GM12874 (cell line): Measurements from ENCODE around the gene ERVW-1.

ENCODE experiments used
- TF ChIP-seq, protein P1 (sequence below): IDR thresholded peaks from 2 replicates; pipeline ENCODE4 v1.5.1; 2011; ENCODE audit warnings: low read depth, mild to moderate bottlenecking, control low read depth, low read length, moderate library complexity; ENCODE audit not compliant: insufficient read depth

ERVW-1 gene

DNA sequence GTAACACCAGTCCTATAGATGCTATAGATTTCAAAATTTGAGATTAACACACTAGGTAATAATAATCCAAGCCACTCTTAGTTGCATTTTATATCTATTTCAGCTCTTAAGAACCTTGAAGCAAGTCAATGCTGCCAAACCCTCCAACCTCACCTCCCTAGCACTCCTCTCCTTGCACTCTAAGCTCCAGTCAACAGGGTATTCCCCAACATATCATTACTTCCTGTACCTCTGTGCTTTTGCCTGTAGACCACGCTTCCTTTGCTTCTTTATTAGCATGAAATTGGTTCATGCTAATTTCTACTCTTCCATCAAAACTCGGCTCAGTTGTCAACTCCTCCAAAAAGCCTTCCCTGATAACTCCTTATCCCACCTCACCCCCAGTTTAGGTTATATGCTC is 26.0 kb upstream of the ERVW-1 start:
- TF ChIP-seq, protein P1, sequence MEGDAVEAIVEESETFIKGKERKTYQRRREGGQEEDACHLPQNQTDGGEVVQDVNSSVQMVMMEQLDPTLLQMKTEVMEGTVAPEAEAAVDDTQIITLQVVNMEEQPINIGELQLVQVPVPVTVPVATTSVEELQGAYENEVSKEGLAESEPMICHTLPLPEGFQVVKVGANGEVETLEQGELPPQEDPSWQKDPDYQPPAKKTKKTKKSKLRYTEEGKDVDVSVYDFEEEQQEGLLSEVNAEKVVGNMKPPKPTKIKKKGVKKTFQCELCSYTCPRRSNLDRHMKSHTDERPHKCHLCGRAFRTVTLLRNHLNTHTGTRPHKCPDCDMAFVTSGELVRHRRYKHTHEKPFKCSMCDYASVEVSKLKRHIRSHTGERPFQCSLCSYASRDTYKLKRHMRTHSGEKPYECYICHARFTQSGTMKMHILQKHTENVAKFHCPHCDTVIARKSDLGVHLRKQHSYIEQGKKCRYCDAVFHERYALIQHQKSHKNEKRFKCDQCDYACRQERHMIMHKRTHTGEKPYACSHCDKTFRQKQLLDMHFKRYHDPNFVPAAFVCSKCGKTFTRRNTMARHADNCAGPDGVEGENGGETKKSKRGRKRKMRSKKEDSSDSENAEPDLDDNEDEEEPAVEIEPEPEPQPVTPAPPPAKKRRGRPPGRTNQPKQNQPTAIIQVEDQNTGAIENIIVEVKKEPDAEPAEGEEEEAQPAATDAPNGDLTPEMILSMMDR, result no peak

DNA sequence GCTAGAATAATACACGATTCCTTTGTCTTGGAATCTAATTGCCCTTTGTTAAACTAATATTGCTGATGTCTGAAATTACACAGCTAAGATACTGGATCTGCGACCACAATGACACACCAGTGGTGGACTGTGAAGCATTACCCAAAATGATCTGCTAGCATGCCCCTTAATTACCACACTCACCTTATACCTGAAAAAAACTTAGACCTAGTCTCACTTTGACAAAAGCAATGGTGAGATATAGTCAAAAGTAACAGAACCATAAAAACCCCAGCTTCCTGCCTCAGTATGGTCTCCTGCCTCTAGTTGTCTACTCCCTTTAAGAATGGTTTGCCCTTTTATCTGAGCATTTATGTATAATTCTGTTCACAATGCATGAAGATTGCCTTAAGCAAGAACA is 20.8 kb upstream of the ERVW-1 start:
- TF ChIP-seq, protein P1, result no peak

DNA sequence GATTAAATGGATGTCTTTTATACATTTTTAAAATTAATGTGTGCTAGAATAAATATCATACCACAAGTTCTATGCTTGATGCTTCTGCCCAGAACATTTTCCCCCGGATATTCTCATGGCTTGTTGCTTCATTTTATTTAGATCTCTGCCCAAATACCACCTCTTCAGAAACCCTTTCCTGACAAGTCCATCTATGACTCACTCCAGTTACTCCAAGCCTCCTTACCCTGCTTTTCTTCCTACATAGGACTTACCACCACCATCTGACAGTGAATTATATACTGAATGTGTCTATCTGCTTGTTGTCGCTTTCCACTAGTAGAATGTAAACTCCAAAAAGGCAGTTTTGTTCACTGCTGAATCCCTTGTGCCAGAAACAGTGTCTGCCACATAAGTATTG is 19.1 kb upstream of the ERVW-1 start:
- TF ChIP-seq, protein P1, result no peak

DNA sequence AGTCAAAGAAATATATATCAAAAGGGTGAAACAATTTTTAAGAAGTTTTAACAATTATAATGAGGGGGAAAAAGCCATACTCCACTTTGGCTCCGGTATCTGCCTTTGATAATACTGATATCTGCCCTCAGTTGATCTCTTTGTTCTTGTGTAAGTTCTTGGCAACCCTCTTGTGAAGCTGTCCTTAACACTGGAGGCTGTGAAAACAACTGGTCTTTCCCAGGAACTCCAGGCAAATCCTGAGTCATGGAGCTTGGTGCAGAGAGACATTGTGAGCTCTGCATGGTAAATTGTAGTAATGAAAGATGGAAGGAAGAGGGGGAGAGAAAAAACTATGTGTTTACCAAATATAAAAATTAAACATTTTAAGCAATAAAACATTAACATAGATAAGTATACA is 11.9 kb upstream of the ERVW-1 start:
- TF ChIP-seq, protein P1, result no peak

DNA sequence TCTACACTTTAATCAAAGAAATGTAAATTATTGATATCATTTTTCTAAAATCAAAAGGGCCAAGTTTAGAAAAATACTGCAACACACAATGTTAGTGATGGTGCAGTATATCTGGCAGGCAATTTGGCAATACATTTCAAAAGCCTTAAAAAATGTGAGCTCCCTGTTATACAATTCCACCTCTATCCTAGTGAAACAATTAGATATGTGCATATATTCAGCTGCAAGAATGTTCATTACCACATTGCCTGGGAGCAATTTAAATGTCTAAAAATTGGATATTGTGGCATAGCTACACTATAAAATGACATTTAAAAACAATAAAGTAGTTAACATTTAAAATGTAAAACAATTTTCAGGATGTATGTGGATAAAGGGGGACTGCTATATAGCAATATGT is 10.1 kb upstream of the ERVW-1 start:
- TF ChIP-seq, protein P1, result no peak

DNA sequence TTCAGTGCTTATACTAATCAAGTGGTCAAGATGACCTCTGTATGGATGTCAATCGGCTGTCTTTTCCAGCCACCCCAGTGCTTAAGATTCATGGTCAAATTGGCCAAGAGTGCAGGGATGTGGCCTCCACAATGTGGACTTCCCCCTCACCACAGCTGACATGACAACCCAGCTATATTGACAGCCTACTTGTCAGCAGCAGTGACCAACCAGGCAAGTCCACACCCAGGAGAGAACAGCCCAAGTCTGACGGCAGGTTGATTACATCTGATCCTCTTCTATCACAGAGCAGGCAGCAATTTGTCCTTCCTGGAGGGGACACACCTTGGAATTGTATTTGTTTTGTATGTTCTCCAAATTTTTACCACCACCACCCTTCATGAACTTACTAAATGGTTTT is 8.2 kb upstream of the ERVW-1 start:
- TF ChIP-seq, protein P1, result no peak

DNA sequence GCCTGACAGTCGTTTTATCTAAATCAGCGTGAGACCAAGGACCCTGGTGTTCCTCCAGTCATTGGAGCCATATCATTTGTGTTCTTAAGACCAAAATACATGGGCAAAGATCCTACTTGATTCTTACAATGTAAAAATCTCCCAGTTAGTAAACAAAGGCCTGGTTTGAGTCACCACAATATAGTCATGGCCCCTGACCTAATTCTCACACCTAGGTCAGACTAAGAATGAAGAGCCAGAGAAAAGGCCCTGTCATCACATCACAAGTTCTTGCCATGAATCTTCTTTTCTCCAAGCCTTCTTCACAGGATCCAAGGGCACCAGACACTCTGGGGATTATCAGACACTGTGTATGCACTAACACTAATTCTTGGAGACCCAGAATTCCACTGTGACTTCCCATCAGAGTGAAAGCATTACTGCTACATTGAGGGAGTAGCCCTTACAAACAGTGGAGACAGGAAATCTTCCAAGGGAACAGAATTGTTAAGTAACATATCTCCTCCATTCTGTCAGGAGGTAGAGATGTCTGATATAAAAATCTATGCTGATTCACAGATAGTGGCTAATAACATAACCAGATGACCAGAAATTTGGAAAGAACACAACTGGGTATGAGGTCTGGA is 7.6 kb upstream of the ERVW-1 start:
- TF ChIP-seq, protein P1, result no peak
